Measurements from ENCODE around the gene XPC.
"Not testable (repeated sequence)": the region's sequence is repeated elsewhere in the genome, so short reads cannot be mapped to it uniquely, and the experiment has no call there.

XPC gene

DNA sequence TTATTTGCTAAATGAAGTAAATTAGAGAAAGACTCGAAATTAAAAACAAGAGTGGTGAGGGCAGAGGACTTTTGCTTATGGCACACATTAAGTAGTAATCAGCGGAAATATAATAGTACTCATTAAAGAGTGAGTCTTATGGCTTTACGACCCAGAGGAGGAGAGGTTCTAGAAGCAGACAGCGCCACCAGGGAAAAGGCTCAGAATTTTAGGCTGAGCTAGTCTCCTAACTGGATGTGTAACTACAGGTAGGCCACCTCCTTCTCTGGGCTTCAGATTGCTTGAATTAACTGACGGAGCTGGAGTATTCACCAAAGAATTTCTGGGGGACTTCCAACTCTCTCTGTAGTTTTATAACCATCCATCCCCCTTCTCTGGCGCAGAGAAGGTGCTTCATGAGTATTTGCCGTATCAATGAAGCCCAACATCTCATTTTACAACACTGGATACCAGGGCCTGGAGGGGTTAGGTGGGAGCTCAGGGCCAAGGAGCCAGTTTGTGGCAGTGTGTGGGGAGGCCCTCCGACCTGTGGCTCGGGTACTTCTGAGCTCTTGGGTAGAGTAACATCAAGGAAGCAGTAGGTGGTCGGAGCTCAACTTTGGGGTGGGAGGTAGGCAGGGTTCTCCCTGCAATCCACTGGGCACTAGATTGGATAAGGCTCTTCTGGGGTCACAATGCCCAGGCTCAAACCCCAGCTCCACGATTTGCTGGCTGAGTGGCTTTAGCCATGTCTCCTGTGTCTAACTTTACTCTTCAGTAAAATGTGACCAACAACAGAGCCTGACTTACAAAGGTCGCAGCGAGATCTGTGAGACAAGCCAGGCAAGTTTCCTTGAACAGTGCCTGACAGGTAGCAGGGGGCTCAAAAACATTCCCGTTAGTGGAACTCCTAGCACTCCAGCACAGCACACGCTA is 54.8 kb downstream of the XPC start:
- Histone ChIP-seq H3K4me1 (ENCODE audit: insufficient read depth, low read length, severe bottlenecking) (peaks cover 33% of the 10 kb centered on the region), H2AFZ (ENCODE audit: low read length) (no peak overlapping the region), H3K27ac (ENCODE audit: low read depth, low read length, poor library complexity, severe bottlenecking) (peak overlapping the region; percentile 69), H3K79me2 (ENCODE audit: insufficient read depth, low read length) (peaks cover 21% of the 10 kb centered on the region; the same call in 1 of the 2 replicates), H3K4me2 (ENCODE audit: low read length) (peak overlapping the region; percentile 92), H3F3A (ENCODE audit: insufficient read depth, low read length) (no peaks in the 10 kb centered on the region), H3K9ac (ENCODE audit: low read length) (peak overlapping the region; percentile 93), H3K27me3 (ENCODE audit: insufficient read depth, low read length) (no peaks in the 10 kb centered on the region), H4K20me1 (ENCODE audit: insufficient read depth, low read length) (no peaks in the 10 kb centered on the region), H3K36me3 (ENCODE audit: insufficient read depth, low read length) (peaks cover 37% of the 10 kb centered on the region), H3K9me2 (ENCODE audit: low read depth, low read length) (no peaks in the 10 kb centered on the region), H3K9me3 (ENCODE audit: low read length) (no peaks in the 10 kb centered on the region), H3K4me3 (ENCODE audit: low read depth, low read length, poor library complexity, severe bottlenecking) (peak overlapping the region; percentile 82)
- TF ChIP-seq, protein P1, sequence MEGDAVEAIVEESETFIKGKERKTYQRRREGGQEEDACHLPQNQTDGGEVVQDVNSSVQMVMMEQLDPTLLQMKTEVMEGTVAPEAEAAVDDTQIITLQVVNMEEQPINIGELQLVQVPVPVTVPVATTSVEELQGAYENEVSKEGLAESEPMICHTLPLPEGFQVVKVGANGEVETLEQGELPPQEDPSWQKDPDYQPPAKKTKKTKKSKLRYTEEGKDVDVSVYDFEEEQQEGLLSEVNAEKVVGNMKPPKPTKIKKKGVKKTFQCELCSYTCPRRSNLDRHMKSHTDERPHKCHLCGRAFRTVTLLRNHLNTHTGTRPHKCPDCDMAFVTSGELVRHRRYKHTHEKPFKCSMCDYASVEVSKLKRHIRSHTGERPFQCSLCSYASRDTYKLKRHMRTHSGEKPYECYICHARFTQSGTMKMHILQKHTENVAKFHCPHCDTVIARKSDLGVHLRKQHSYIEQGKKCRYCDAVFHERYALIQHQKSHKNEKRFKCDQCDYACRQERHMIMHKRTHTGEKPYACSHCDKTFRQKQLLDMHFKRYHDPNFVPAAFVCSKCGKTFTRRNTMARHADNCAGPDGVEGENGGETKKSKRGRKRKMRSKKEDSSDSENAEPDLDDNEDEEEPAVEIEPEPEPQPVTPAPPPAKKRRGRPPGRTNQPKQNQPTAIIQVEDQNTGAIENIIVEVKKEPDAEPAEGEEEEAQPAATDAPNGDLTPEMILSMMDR (IDR thresholded peaks at IDR 0.05; ENCODE audit: low read length) = peak; percentile 33; the same call in 1 of the 2 replicates
- no peak for TF ChIP-seq EZH2 (IDR thresholded peaks at IDR 0.05; ENCODE audit: borderline replicate concordance, low read length)

DNA sequence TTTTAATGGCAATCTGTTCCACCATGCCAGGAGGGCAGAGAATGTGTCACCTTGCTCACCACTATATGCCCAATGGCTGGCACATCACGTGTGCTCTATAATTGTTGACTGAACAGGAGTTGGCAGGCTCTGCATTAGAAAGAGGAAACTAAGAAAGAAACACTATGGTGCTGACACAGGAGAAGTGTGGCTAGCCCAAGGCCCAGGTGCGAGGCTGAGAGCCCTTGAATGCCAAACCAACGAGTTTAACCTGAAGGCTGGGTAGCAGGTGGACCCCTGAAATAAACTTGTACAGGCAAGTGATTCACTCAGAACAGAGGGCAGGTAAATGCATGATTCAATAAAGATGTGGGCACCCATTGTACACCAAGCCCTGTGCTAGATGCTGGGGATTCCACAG is 56.1 kb downstream of the XPC start:
- Histone ChIP-seq H3K36me3 (ENCODE audit: insufficient read depth, low read length) (peaks cover 40% of the 10 kb centered on the region; the same call in 1 of the 2 replicates), H3K4me2 (ENCODE audit: low read length) (peak overlapping the region; percentile 92), H3K4me3 (ENCODE audit: low read depth, low read length, poor library complexity, severe bottlenecking) (peak overlapping the region; percentile 82)

DNA sequence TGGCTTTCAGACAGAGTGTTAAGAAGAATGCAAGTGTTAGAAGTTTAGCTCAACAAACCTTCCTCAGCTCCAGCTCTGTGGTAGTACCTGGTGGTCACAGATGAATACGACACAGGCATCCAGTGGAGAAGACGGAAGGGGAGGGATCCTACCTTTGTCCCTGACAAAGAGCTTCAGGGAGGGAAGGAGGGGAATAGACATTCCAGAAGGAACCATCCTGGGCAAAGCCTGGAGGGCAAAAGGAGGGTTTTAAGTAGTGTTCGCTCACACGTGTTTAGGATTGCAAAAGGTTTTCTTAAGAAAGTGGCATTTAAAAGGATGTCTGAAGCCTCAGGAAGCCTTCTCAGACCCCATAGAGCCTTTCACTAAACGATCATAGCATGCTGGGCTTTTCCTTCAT is 56.5 kb downstream of the XPC start:
- peaks cover 21% of the 10 kb centered on the region; the same call in 1 of the 2 replicates for H3K79me2 ChIP-seq (ENCODE audit: insufficient read depth, low read length)
- H3K27ac ChIP-seq (ENCODE audit: low read depth, low read length, poor library complexity, severe bottlenecking) = peak overlapping the region; percentile 69
- H3K36me3 ChIP-seq (ENCODE audit: insufficient read depth, low read length) = peaks cover 41% of the 10 kb centered on the region; the same call in 1 of the 2 replicates
- H3F3A ChIP-seq (ENCODE audit: insufficient read depth, low read length) = no peaks in the 10 kb centered on the region
- H3K27me3 ChIP-seq (ENCODE audit: insufficient read depth, low read length) = no peaks in the 10 kb centered on the region
- no peak overlapping the region for H3K4me3 ChIP-seq (ENCODE audit: low read depth, low read length, poor library complexity, severe bottlenecking)
- no peaks in the 10 kb centered on the region for H4K20me1 ChIP-seq (ENCODE audit: insufficient read depth, low read length)
- H3K4me2 ChIP-seq (ENCODE audit: low read length) = peak overlapping the region; percentile 92; the same call in 1 of the 2 replicates
- H3K9me2 ChIP-seq (ENCODE audit: low read depth, low read length) = no peaks in the 10 kb centered on the region
- H3K4me1 ChIP-seq (ENCODE audit: insufficient read depth, low read length, severe bottlenecking) = peaks cover 33% of the 10 kb centered on the region
- H3K9me3 ChIP-seq (ENCODE audit: low read length) = no peaks in the 10 kb centered on the region
- no peak overlapping the region for H2AFZ ChIP-seq (ENCODE audit: low read length)
- TF ChIP-seq, protein P1 (IDR thresholded peaks at IDR 0.05; ENCODE audit: low read length) = no peak
- TF ChIP-seq EZH2 (IDR thresholded peaks at IDR 0.05; ENCODE audit: borderline replicate concordance, low read length) = no peak
- no peak overlapping the region; the same call in 1 of the 2 replicates for H3K9ac ChIP-seq (ENCODE audit: low read length)

More for the DNA sequence above, 56.1 kb downstream of the XPC start:
- peaks cover 21% of the 10 kb centered on the region; the same call in 1 of the 2 replicates for H3K79me2 ChIP-seq (ENCODE audit: insufficient read depth, low read length)
- H3K27ac ChIP-seq (ENCODE audit: low read depth, low read length, poor library complexity, severe bottlenecking) = peak overlapping the region; percentile 69
- no peaks in the 10 kb centered on the region for H3K9me2 ChIP-seq (ENCODE audit: low read depth, low read length)
- H3K4me1 ChIP-seq (ENCODE audit: insufficient read depth, low read length, severe bottlenecking) = peaks cover 33% of the 10 kb centered on the region
- H2AFZ ChIP-seq (ENCODE audit: low read length) = no peak overlapping the region
- H4K20me1 ChIP-seq (ENCODE audit: insufficient read depth, low read length) = no peaks in the 10 kb centered on the region
- no peaks in the 10 kb centered on the region for H3K27me3 ChIP-seq (ENCODE audit: insufficient read depth, low read length)
- H3K9me3 ChIP-seq (ENCODE audit: low read length) = no peaks in the 10 kb centered on the region
- TF ChIP-seq, protein P1 (IDR thresholded peaks at IDR 0.05; ENCODE audit: low read length) = no peak
- no peak for TF ChIP-seq EZH2 (IDR thresholded peaks at IDR 0.05; ENCODE audit: borderline replicate concordance, low read length)
- peak overlapping the region; percentile 93; the same call in 1 of the 2 replicates for H3K9ac ChIP-seq (ENCODE audit: low read length)
- no peaks in the 10 kb centered on the region for H3F3A ChIP-seq (ENCODE audit: insufficient read depth, low read length)

DNA sequence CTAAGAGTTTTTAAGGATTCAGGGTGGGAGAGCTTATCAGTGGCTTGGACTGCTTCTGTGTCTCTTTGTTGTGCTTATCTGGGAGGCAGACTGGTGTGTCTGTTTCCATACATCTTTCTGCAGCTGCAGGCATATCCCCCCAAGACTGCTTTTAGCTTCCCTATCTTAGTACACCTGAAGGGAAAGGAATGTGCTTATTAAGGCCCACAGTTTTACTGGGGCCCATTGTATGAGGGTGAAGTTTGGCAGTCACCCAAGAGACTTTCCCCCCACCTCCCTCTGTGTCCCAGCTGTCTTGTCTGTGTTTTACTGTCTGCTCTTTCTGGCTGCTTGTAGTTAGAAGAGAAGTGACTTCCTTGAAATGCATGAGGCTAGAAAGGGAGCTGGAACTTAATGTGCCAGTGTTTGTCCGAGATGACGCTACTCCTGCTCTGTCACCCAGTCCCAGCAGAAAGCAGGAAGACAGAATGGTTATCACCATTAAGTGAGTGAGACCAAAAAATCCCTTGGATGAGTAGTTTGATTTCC is 57.4 kb downstream of the XPC start:
- not testable (repeated sequence) for H3K27ac ChIP-seq (ENCODE audit: low read depth, low read length, poor library complexity, severe bottlenecking); H3K27me3 ChIP-seq (ENCODE audit: insufficient read depth, low read length); H2AFZ ChIP-seq (ENCODE audit: low read length); H4K20me1 ChIP-seq (ENCODE audit: insufficient read depth, low read length); H3F3A ChIP-seq (ENCODE audit: insufficient read depth, low read length); H3K9ac ChIP-seq (ENCODE audit: low read length); H3K4me2 ChIP-seq (ENCODE audit: low read length); H3K4me3 ChIP-seq (ENCODE audit: low read depth, low read length, poor library complexity, severe bottlenecking); H3K9me3 ChIP-seq (ENCODE audit: low read length); H3K9me2 ChIP-seq (ENCODE audit: low read depth, low read length)
- peaks cover 26% of the 10 kb centered on the region for H3K4me1 ChIP-seq (ENCODE audit: insufficient read depth, low read length, severe bottlenecking)
- H3K36me3 ChIP-seq (ENCODE audit: insufficient read depth, low read length) = peaks cover 49% of the 10 kb centered on the region
- H3K79me2 ChIP-seq (ENCODE audit: insufficient read depth, low read length) = peaks cover 21% of the 10 kb centered on the region; the same call in 1 of the 2 replicates
